ACC112 (cell line): ENCODE data around the gene CCL2.
"Not testable (repeated sequence)": the region's sequence is repeated elsewhere in the genome, so short reads cannot be mapped to it uniquely, and the experiment has no call there.

ENCODE experiments used
- H2AFZ ChIP-seq: fragments of 200-600 bp; sonication (generic); one replicate; pipeline ENCODE4 v1.6.0; 2017; ENCODE audit warnings: antibody characterized with exemption, low read length; ENCODE audit not compliant: unreplicated experiment
- H3K27ac ChIP-seq: fragments of 200-600 bp; sonication (generic); 2 replicates; pipeline ENCODE4 v1.5.1; 2014; ENCODE audit warnings: low read depth, mild to moderate bottlenecking, antibody characterized with exemption, low read length, moderate library complexity
- H3K27me3 ChIP-seq: fragments of 200-600 bp; sonication (generic); 2 replicates; pipeline ENCODE4 v1.6.1; 2014; ENCODE audit warnings: mild to moderate bottlenecking, antibody characterized with exemption, low read length, moderate library complexity, mixed read lengths; ENCODE audit not compliant: insufficient read depth
- H3K36me3 ChIP-seq: fragments of 200-600 bp; sonication (generic); 2 replicates; pipeline ENCODE4 v1.6.1; 2016; ENCODE audit warnings: mild to moderate bottlenecking, antibody characterized with exemption, low read length, moderate library complexity, mixed read lengths; ENCODE audit not compliant: insufficient read depth
- H3K4me1 ChIP-seq: fragments of 200-600 bp; sonication (generic); one replicate; pipeline ENCODE4 v1.6.1; 2016; ENCODE audit warnings: low read length, mixed read lengths; ENCODE audit not compliant: insufficient read depth, unreplicated experiment, control insufficient read depth
- H3K4me3 ChIP-seq: fragments of 200-600 bp; sonication (generic); 2 replicates; pipeline ENCODE4 v1.5.1; 2014; ENCODE audit warnings: mild to moderate bottlenecking, low read depth, low read length
- H3K79me2 ChIP-seq: fragments of 200-600 bp; sonication (generic); one replicate; pipeline ENCODE4 v1.6.0; 2016; ENCODE audit warnings: low read length; ENCODE audit not compliant: control insufficient read depth, unreplicated experiment, insufficient read depth

Gene CCL2

DNA sequence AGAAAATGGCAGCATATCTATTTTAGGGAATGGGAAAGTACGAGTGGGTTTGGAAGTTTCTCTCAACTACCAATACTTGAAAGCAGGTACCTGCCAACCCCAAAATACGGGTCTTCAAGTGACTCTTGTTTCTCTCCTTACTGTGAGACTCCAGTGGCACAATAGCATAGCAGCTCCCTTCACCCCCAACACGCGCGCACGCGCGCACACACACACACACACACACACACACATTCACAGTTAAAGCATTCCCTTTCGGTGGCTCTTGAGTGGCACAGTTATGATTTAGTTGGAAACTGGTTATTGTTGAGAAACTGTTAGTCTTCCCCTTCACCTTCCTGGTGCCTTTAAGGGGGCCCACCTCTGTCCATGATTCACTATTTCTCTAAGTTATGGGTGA lies 30.0 kb upstream of the CCL2 start:
- no peak overlapping the region for H3K27ac ChIP-seq
- no peaks in the 10 kb centered on the region for H3K79me2 ChIP-seq
- no peaks in the 10 kb centered on the region for H3K4me1 ChIP-seq

DNA sequence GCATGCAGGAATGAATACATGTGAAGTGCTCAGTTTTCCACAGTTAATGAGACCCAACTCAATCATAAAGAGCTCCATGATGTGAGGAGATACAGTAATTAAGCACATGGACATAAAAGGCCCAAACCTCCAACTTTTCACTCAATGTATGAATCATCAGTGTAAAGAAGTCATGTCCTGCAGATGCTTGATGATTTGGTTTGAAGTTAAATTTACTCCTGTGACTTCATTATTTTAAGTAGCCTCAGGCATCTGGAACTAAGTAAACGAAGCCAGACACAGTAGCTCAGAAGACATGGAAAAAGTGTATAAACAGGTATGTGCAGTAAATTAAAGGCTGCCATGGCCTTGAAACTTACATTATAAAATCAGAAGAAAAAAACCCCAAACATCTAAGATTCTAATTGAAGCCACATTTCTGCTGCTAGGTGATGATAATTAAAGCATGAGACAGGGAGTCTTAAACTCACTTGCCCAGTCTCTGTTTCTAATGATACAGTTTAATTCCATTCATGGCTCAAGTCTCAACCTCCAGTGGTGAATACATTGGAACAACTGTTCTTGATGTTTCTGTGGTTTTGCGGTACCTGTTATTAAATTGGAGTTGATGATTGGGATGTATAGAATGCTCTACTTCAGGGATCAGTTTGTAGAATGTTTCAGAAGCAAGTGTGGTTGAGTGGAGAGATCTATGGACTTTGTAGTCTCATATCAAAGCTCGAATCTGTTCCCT lies 28.9 kb upstream of the CCL2 start:
- no peaks in the 10 kb centered on the region for H3K79me2 ChIP-seq
- H3K4me3 ChIP-seq = no peak overlapping the region
- H3K27ac ChIP-seq = no peak overlapping the region
- H3K4me1 ChIP-seq = no peaks in the 10 kb centered on the region
- H3K27me3 ChIP-seq = peaks cover 32% of the 10 kb centered on the region
- no peak overlapping the region for H2AFZ ChIP-seq
- H3K36me3 ChIP-seq = no peaks in the 10 kb centered on the region

More for the DNA sequence above, 30.0 kb upstream of the CCL2 start:
- Histone ChIP-seq H3K4me3 (no peak overlapping the region), H2AFZ (no peak overlapping the region), H3K27me3 (peaks cover 37% of the 10 kb centered on the region), H3K36me3 (no peaks in the 10 kb centered on the region)

DNA sequence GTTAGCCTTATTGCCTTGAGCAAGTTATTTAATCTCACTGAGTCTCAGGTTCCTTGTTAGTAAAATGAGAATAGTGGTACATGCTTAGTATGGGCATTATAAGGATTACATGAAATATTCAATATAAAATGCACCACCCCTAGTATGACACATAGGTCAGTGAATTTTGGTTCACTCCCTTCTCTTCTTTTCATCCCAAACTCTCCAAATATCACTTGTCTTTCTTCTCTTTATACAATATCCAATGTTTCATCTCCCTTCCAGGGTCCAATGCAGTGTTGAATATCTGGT lies 28.4 kb upstream of the CCL2 start:
- Histone ChIP-seq H2AFZ (no peak overlapping the region), H3K27ac (no peak overlapping the region), H3K36me3 (no peaks in the 10 kb centered on the region), H3K4me1 (no peaks in the 10 kb centered on the region), H3K27me3 (peaks cover 32% of the 10 kb centered on the region), H3K4me3 (no peak overlapping the region), H3K79me2 (no peaks in the 10 kb centered on the region)

DNA sequence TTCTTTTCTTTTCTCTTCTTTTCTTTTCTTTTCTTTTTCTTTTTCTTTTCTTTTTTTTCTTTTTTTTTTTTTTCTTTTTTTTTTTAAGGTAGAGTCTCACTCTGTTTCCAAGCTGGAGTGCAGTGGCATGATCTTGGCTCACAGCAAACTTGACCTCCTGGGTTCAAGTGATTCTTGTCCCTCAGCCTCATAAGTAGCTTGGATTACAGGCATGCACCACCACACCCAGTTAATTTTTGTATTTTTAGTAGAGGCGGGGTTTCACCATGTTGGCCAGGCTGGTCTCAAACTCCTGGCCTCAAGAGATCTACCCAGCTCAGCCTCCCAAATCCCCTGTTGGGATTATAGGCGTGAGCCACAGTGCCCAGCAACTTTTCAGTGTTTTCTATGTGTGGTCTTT lies 27.8 kb upstream of the CCL2 start:
- not testable (repeated sequence) for H3K4me3 ChIP-seq, H2AFZ ChIP-seq, H3K27ac ChIP-seq, H3K79me2 ChIP-seq, H3K4me1 ChIP-seq, H3K36me3 ChIP-seq
- H3K27me3 ChIP-seq = peaks cover 32% of the 10 kb centered on the region

DNA sequence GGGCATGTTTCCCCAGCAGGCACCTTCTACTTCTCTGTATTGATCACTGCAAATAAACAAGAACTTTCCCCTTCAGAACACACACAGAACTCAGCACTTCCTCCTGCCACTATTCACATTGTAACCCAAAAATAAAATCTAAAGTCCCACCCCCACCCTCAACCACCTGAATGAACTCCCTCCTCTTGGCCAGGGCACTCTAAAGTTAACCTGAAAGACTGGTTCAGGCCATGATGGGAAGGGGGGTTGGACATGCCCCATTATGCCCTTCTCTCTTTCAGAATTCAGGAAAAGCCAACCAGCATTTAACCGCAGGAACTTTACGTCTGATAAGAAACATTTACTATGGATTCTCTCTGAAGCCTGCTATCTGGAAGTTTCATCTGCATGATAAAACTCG lies 27.4 kb upstream of the CCL2 start:
- Histone ChIP-seq H3K27ac (no peak overlapping the region), H3K36me3 (no peaks in the 10 kb centered on the region), H3K4me3 (no peak overlapping the region), H3K4me1 (no peaks in the 10 kb centered on the region), H2AFZ (no peak overlapping the region), H3K27me3 (peaks cover 32% of the 10 kb centered on the region), H3K79me2 (no peaks in the 10 kb centered on the region)

DNA sequence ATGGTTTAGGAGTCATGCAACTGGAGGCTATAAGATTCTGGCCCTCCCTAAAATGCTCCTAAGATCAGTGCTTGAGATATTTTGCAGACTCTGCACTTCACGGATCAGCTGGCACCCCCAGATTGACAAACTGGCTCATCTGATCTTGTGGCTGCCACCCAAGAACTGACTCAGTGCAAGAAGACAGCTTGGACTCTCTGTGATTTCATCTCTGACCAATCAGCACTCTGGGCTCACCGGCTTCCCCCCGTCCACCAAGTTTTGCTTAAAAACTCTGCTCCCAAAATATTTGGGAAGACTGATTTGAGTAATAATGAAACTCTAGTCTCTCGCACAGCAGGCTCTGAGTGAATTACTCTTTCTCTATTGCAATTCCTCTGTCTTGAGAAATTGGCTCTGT lies 26.3 kb upstream of the CCL2 start:
- H3K4me1 ChIP-seq = no peaks in the 10 kb centered on the region
- H3K79me2 ChIP-seq = no peaks in the 10 kb centered on the region
- no peak overlapping the region for H2AFZ ChIP-seq
- peaks cover 26% of the 10 kb centered on the region; the same call in 1 of the 2 replicates for H3K27me3 ChIP-seq
- no peak overlapping the region for H3K4me3 ChIP-seq
- H3K36me3 ChIP-seq = no peaks in the 10 kb centered on the region
- no peak overlapping the region for H3K27ac ChIP-seq

DNA sequence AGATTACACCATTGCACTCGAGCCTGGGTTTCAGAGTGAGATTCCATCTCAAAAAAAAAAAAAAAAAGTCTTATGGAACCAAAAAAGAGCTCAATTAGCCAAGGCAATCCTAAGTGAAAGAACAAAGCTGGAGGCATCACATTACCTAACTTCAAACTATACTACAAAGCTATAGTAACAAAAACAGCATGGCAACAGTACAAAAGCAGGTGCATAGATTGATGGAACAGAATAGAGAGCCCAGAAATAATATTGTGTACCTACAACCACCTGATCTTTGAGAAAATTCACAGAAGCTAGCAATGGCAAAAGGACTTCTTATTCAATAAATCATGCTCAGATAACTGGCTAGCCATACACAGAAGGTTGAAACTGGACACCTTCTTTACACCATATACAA lies 24.7 kb upstream of the CCL2 start:
- no peak overlapping the region for H2AFZ ChIP-seq
- H3K27me3 ChIP-seq = peaks cover 15% of the 10 kb centered on the region; the same call in 1 of the 2 replicates
- H3K4me1 ChIP-seq = no peaks in the 10 kb centered on the region
- no peak overlapping the region for H3K27ac ChIP-seq
- H3K79me2 ChIP-seq = no peaks in the 10 kb centered on the region
- no peak overlapping the region for H3K4me3 ChIP-seq
- no peaks in the 10 kb centered on the region for H3K36me3 ChIP-seq

DNA sequence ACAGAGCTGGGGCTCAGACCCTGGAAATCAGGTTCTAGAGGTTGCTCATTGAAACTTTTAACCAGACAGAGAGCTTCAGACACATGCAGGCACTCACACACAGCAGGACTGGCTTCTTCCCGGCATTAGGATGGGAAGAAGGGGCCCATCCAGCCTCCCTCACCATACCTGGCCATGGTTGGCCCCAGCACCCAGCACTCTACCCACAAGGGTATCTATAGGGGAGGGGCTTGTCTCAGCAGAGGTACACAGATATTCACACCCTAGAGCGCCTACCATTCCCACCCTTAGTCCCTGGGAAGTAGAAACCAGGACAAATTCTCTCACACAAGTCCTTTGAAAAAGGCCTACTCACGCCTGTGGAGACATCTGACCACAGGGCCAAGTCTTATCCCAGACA lies 20.5 kb upstream of the CCL2 start:
- Histone ChIP-seq H3K79me2 (no peaks in the 10 kb centered on the region), H3K36me3 (no peaks in the 10 kb centered on the region), H3K27me3 (no peaks in the 10 kb centered on the region), H3K4me3 (no peak overlapping the region), H2AFZ (no peak overlapping the region), H3K27ac (peak overlapping the region; percentile 25; the same call in 1 of the 2 replicates), H3K4me1 (peaks cover 7% of the 10 kb centered on the region)

DNA sequence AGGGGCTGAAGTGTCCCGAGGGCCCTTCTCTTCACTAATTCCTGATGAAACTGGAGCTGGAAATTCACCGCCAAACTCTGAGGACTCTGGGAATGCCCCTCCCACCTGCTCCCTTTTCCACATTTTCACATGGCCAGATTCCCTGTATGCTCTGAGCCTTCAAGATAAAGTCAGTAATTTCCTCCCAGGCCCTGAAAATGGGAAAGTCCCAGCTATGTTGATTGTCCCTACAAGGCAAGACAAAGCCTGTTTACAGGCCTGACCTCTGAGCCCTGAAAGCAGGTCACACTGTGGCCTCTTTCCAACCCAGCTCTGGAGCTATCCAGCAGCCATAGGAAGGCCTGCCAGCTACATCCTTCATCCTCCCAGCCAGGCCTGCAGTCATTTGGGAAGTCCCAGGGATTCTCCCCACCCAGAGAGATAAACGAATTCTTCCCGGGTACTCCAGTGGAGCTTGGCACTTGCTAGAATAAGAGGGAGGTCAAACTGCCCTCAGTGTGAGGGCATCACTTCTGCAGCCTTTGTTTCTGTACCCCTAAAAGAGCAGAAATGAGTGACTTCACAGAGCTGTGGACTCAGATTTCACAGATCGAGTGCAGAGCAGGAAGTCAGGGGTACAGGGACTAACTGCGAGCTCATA lies 19.6 kb upstream of the CCL2 start:
- Histone ChIP-seq H2AFZ (no peak overlapping the region), H3K36me3 (no peaks in the 10 kb centered on the region), H3K4me3 (no peak overlapping the region), H3K27me3 (no peaks in the 10 kb centered on the region), H3K27ac (peak overlapping the region; percentile 25; the same call in 1 of the 2 replicates), H3K79me2 (no peaks in the 10 kb centered on the region), H3K4me1 (peaks cover 8% of the 10 kb centered on the region)

DNA sequence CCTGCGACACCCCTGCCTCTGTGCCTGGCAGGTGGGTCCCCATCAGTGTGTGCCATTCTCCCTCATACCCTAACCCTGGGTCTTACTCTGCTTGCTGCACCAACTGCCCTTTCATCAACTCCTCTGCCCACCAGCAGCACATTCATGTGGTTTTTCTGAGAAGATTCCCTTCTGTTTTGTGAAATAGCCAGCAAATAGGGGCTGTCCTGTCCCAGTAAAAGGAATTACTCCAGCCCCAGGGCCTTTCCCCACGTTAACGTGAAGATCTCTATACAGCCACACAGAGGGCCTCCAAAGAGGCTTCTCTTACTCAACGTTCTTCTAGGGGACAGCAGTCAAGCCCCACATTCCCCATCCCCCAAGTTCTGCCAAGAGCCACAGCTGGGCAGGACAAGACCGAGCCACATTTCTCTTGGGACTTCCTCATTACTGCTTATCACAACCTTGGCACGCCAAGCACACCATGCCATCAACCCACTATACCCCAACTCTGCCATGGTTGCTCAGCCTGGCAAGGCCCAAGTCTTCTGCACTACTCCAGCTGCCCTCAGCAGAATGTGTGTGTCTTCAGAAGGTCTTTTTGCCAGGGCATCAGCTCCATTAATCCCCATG lies 18.7 kb upstream of the CCL2 start:
- no peaks in the 10 kb centered on the region for H3K79me2 ChIP-seq
- H3K27me3 ChIP-seq = no peaks in the 10 kb centered on the region
- H3K36me3 ChIP-seq = no peaks in the 10 kb centered on the region
- H2AFZ ChIP-seq = no peak overlapping the region
- peaks cover 14% of the 10 kb centered on the region for H3K4me1 ChIP-seq
- no peak overlapping the region for H3K27ac ChIP-seq
- no peak overlapping the region for H3K4me3 ChIP-seq

DNA sequence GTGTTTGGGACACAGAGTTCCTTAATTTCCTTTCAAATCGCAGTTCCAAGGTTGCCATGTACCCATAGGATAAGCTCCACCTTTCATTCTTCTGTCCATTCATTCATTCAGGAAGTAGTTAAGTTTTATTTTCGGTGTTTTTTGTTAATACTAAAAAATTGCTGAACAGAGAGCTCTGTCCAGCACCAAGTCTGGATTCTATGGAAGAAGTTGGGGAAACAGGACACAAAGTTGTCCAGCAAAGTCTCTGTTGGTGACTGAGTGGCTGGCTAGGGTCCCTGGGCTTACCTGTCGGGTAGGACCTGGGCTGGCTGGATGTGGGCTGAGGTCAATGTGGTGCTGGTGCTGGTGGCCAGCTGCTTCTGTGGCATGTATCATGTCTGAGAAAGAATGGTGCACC lies 17.6 kb upstream of the CCL2 start:
- Histone ChIP-seq H3K4me3 (no peak overlapping the region), H3K4me1 (peaks cover 14% of the 10 kb centered on the region), H2AFZ (no peak overlapping the region)

More for the DNA sequence above, 17.6 kb upstream of the CCL2 start:
- no peaks in the 10 kb centered on the region for H3K36me3 ChIP-seq
- H3K79me2 ChIP-seq = no peaks in the 10 kb centered on the region
- no peaks in the 10 kb centered on the region for H3K27me3 ChIP-seq
- no peak overlapping the region for H3K27ac ChIP-seq
